ENCODE data around the gene DTD2.

Gene DTD2

GRCh38 chr14:31487886-31488285, 30.6 kb upstream of the DTD2 start, which contains the start of gene GPR33:
Gene GPR33, minus strand, starts transcription at chr14:31488039. Its CDS starts 4,074 bp downstream, at chr14:31483965.
- H3K4me3 ChIP-seq (ENCODE audit: low read depth, low read length): no peak within 1 kb of the TSS
- DNase-seq: no peak
- no peak for TF ChIP-seq CTCF (IDR thresholded peaks at IDR 0.05; ENCODE audit: low read depth, low read length)

GRCh38 chr14:31486764-31487163, 29.5 kb upstream of the DTD2 start:
- H3K36me3 ChIP-seq: no peaks in the 10 kb centered on the region
- no peaks in the 10 kb centered on the region for H3K27me3 ChIP-seq
- TF ChIP-seq CTCF (IDR thresholded peaks at IDR 0.05; ENCODE audit: low read depth, low read length): no peak
- no peak for DNase-seq
- no peaks in the 10 kb centered on the region for H3K4me1 ChIP-seq
- H3K4me3 ChIP-seq (ENCODE audit: low read depth, low read length): no peak overlapping the region
- H3K9me3 ChIP-seq: no peaks in the 10 kb centered on the region

More at GRCh38 chr14:31487886-31488285, 30.6 kb upstream of the DTD2 start, which contains the start of gene GPR33:
- no peaks in the 10 kb centered on the region for H3K9me3 ChIP-seq
- H3K4me1 ChIP-seq: no peaks in the 10 kb centered on the region
- no peaks in the 10 kb centered on the region for H3K27me3 ChIP-seq
- H3K36me3 ChIP-seq: no peaks in the 10 kb centered on the region

DNA sequence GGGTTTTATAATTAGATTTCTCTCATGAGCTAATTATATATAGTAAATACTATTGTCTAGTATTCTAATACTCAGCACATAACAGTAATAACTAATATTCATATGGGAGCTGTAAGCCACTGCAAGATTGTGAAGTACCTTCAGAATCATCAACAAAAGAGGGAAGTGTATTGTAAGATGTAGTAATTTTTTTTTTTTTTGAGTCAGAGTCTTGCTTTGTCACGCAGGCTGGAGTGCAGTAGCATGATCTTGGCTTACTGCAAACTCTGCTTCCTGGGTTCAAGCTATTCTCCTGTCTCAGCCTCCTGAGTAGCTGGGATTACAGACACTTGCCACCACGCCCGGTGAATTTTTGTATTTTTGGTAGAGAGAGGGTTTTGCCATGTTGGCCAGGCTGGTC, 27.4 kb upstream of the DTD2 start:
- Histone ChIP-seq H3K9me3 (no peaks in the 10 kb centered on the region), H3K4me3 (ENCODE audit: low read depth, low read length) (no peak overlapping the region), H3K27me3 (no peaks in the 10 kb centered on the region), H3K4me1 (no peaks in the 10 kb centered on the region), H3K36me3 (no peaks in the 10 kb centered on the region)
- DNase-seq: no peak
- TF ChIP-seq CTCF (IDR thresholded peaks at IDR 0.05; ENCODE audit: low read depth, low read length): no peak

GRCh38 chr14:31480156-31480555, 22.9 kb upstream of the DTD2 start:
- Histone ChIP-seq H3K36me3 (no peaks in the 10 kb centered on the region), H3K27me3 (peaks cover 3% of the 10 kb centered on the region; the same call in 1 of the 2 replicates), H3K4me1 (no peaks in the 10 kb centered on the region), H3K4me3 (ENCODE audit: low read depth, low read length) (no peak overlapping the region), H3K9me3 (no peaks in the 10 kb centered on the region)
- DNase-seq: no peak
- TF ChIP-seq CTCF (IDR thresholded peaks at IDR 0.05; ENCODE audit: low read depth, low read length): no peak

DNA sequence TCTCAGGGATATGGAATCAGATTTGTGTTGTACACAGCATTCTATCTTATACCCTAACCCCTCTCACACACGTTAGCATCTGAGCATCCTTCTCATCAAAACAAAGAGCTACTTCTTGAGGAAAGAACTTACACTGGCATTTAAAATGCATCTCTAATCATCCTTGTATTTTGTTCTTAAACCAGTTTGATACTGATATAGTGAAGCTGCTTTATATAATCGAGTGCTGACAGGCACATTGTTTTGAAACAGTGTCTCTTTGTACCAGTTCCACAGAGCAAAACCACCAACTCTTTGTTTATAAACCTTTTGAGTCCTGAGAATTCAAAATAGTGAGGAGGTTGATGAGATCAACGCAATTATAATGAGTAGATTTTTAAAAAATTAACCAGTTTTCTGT, 21.7 kb upstream of the DTD2 start:
- Histone ChIP-seq H3K27me3 (peaks cover 3% of the 10 kb centered on the region; the same call in 1 of the 2 replicates), H3K36me3 (no peaks in the 10 kb centered on the region), H3K4me1 (no peaks in the 10 kb centered on the region), H3K4me3 (ENCODE audit: low read depth, low read length) (no peak overlapping the region), H3K9me3 (no peaks in the 10 kb centered on the region)
- TF ChIP-seq CTCF (IDR thresholded peaks at IDR 0.05; ENCODE audit: low read depth, low read length): no peak
- no peak for DNase-seq

DNA sequence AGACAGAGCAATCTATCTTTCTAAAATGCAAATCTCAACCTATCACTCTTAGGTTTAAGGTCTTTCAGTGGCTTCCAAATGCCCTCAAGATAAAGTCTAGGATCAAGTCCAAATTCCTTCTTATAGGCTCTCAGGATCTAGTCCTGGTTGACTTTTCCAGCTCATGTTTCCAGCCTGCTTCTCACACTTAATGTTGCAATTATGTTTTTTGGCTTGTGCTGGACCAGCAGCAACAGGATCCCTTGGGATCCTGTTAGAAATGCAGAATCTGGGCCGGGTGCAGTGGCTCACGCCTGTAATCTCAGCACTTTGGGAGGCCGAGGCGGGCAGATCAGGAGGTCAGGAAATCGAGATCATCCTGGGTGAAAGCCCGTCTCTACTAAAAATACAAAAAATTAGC, 19.9 kb upstream of the DTD2 start:
- Histone ChIP-seq H3K4me3 (ENCODE audit: low read depth, low read length) (no peak overlapping the region), H3K27me3 (peaks cover 3% of the 10 kb centered on the region; the same call in 1 of the 2 replicates), H3K4me1 (no peaks in the 10 kb centered on the region), H3K36me3 (no peaks in the 10 kb centered on the region), H3K9me3 (no peaks in the 10 kb centered on the region)
- TF ChIP-seq CTCF (IDR thresholded peaks at IDR 0.05; ENCODE audit: low read depth, low read length): no peak
- no peak for DNase-seq
